Mesothelial cell of epicardium (in vitro differentiated cells): ENCODE results near the gene TCP11. TPM values are rescaled to one million over a fixed set of nuclear protein-coding genes. Genes with fewer than 3 reads are reported as not detected.

Source experiments
- DNase-seq, 2 experiments: peaks; one replicate each; pipeline ENCODE4 v3.0.0; 2021; ENCODE audit warnings: low spot score in 2 of 2; ENCODE audit not compliant: unreplicated experiment in 2 of 2
- H3K27ac Mint-ChIP-seq: 2 replicates; pipeline ENCODE4 v1.8.0; 2021; ENCODE audit warnings: mixed read lengths
- H3K27me3 Mint-ChIP-seq: 2 replicates; pipeline ENCODE4 v1.8.0; 2021; ENCODE audit warnings: low read depth, mixed read lengths
- H3K36me3 Mint-ChIP-seq: 2 replicates; pipeline ENCODE4 v1.8.0; 2021; ENCODE audit warnings: mixed read lengths
- H3K4me1 Mint-ChIP-seq: 2 replicates; pipeline ENCODE4 v1.8.0; 2021; ENCODE audit warnings: mixed read lengths
- H3K4me3 Mint-ChIP-seq: 2 replicates; pipeline ENCODE4 v1.8.0; 2021; ENCODE audit warnings: mild to moderate bottlenecking, moderate library complexity, mixed read lengths
- H3K9me3 Mint-ChIP-seq: 2 replicates; pipeline ENCODE4 v1.8.0; 2021; ENCODE audit warnings: mixed read lengths
- total RNA-seq: library from RNA; stranded (reverse); gene quantifications from 3 replicates; pipeline ENCODE4 v1.2.1, GENCODE V29; 2021
- TF ChIP-seq, protein P1 (sequence below): fragments of 200-600 bp; sonication (generic); IDR thresholded peaks from one replicate; pipeline ENCODE4 v1.5.0; 2021; ENCODE audit warnings: antibody characterized with exemption; ENCODE audit not compliant: unreplicated experiment

The TCP11 gene
- total RNA-seq, 1 donor from 2014 or later: 0.20 TPM

DNA sequence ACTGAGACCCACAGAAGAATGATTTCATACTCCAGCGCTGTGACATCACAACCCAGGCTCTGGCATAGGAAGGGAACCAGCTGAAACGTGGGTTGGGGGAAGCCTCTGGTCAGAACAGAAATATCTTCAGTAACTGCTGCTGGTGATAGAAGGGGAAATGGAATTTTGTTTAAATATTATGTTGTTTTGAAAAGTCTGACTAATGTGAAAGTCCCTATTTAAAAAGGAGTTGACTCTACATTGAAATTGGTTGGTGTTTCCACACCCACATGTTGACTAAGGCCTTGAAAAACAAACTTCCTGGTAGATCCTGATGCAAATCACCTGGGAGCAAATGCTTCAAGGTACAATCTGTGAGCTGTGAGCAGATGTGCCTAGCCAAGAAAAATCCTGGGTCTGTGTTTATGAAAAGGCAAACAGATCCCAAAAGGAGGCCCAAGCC, 24.5 kb upstream of the TCP11 start:
- Mint-ChIP-seq H3K9me3 (peaks cover 9% of the 10 kb centered on the region), H3K4me3 (no peak overlapping the region), H3K27me3 (no peaks in the 10 kb centered on the region), H3K4me1 (peaks cover 13% of the 10 kb centered on the region), H3K27ac (no peak overlapping the region), H3K36me3 (no peaks in the 10 kb centered on the region)
- TF ChIP-seq, protein P1, sequence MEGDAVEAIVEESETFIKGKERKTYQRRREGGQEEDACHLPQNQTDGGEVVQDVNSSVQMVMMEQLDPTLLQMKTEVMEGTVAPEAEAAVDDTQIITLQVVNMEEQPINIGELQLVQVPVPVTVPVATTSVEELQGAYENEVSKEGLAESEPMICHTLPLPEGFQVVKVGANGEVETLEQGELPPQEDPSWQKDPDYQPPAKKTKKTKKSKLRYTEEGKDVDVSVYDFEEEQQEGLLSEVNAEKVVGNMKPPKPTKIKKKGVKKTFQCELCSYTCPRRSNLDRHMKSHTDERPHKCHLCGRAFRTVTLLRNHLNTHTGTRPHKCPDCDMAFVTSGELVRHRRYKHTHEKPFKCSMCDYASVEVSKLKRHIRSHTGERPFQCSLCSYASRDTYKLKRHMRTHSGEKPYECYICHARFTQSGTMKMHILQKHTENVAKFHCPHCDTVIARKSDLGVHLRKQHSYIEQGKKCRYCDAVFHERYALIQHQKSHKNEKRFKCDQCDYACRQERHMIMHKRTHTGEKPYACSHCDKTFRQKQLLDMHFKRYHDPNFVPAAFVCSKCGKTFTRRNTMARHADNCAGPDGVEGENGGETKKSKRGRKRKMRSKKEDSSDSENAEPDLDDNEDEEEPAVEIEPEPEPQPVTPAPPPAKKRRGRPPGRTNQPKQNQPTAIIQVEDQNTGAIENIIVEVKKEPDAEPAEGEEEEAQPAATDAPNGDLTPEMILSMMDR: no peak
- no peak for DNase-seq

DNA sequence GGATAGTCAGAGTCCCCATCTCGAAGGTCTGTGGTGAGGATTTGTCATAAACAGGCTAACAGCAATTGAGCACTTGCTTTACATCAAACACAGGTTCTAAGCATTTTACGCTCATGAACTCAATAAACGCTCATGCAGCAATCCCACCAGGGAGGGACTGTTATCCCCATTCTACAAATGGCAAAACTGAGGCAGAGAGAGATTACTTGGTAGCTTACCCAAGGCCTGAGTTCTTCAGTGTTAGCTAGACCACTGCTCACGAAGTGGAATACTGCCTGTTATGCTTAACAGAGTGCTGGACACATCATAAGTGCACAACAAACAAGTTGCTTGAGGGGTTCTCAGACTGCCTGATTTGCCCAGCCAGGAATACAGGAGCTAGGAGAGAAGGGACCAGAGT, 23.7 kb upstream of the TCP11 start:
- Mint-ChIP-seq H3K4me1 (peaks cover 14% of the 10 kb centered on the region), H3K27ac (no peak overlapping the region), H3K9me3 (peaks cover 9% of the 10 kb centered on the region), H3K27me3 (no peaks in the 10 kb centered on the region), H3K36me3 (no peaks in the 10 kb centered on the region), H3K4me3 (no peak overlapping the region)
- DNase-seq: no peak
- TF ChIP-seq, protein P1: no peak

DNA sequence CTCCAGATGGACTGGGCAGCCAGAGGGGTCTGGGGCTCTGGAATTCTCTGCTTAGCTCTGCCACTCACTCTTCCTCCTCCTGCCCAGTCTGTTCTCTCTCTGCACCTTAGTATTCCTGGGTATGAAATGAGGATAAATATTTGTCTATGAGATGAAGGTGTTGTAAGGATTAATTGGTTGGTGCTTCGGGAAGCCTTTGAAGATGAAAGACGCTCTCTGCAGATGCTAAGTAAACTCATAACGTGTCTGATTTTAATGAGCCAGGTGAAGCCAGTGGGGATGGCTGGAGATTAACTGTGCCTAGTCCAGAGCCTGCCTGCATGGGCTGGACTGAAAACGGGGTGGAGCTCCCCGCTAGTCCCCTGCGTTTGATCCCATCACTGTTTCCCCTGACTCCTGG, 23.1 kb upstream of the TCP11 start:
- TF ChIP-seq, protein P1: no peak
- H3K27ac Mint-ChIP-seq: peak overlapping the region; percentile 58
- DNase-seq: no peak
- H3K4me1 Mint-ChIP-seq: peaks cover 14% of the 10 kb centered on the region
- peaks cover 6% of the 10 kb centered on the region for H3K9me3 Mint-ChIP-seq
- H3K4me3 Mint-ChIP-seq: no peak overlapping the region
- no peaks in the 10 kb centered on the region for H3K36me3 Mint-ChIP-seq
- no peaks in the 10 kb centered on the region for H3K27me3 Mint-ChIP-seq

DNA sequence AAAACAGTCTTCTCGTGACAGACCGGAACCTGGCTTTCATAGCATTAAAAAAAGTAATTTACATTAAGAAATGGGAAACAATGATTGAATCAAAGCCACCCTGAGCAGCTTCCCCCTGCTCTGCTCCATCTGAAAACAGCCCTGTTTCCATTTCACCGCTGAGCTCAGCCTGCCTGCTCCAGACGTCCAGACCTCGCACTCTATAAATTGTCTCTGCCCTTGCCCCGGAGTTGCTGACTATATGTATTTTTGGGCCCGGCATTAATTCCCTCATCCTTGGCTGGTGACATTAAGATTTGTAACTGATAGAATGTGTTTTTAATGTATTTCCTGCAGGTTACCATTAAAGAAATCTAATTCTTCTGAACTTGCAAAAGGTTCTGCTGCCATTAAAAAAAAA, 22.7 kb upstream of the TCP11 start:
- Mint-ChIP-seq H3K27ac (peak overlapping the region; percentile 57), H3K4me1 (peaks cover 14% of the 10 kb centered on the region), H3K27me3 (no peaks in the 10 kb centered on the region), H3K36me3 (no peaks in the 10 kb centered on the region), H3K4me3 (no peak overlapping the region), H3K9me3 (peaks cover 6% of the 10 kb centered on the region)
- TF ChIP-seq, protein P1: no peak
- DNase-seq: no peak

DNA sequence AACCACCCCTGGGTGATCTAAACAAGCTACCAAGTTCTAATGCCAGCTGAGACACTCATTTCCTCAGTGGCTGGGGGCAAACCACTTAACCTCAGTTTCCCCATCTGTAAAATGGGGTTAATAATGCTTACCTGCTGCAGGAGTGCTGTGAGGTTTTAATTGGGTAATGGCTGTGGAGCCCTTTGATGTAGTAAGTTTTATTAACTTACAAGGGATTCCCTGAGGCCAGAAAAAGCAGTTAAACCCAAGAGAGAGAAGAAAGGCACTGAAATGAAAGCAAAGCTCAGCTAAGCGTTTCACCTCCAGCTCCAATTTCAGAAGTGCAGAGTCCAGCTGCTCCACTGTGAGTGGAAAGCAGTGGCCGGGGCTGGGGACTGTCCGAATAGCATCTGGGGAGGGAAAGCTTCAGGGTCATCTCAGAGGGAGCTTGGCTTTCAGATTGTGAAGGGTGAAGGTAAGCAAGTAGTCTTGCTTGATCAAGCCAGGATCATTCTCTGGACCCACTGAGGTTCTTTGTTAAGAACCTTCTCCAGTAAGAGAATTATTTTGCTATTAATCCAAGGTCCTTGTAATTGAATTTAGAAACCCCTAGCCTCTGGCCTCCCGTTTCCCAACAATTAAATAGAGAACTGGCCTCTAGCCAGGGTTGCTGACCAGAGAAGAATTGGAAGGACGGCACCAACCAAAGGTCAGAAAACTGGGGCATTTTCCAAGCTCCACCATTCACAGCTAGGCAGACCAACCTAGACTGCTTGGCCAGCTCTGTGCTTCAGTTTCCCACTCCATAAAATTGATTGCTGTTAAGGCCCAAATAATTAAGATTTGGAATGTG, 20.9 kb upstream of the TCP11 start:
- Mint-ChIP-seq H3K27ac (no peak overlapping the region), H3K4me1 (peaks cover 16% of the 10 kb centered on the region)

More for the DNA sequence above, 20.9 kb upstream of the TCP11 start:
- DNase-seq: no peak
- Mint-ChIP-seq H3K27me3 (no peaks in the 10 kb centered on the region), H3K4me3 (no peak overlapping the region), H3K9me3 (peaks cover 6% of the 10 kb centered on the region), H3K36me3 (no peaks in the 10 kb centered on the region)
- TF ChIP-seq, protein P1: no peak
